SU-DHL-6 (cell line): ENCODE data around the gene WAPL.

ENCODE experiments used
- CTCF ChIP-seq: fragments of 200-600 bp; sonication (generic); IDR thresholded peaks from one replicate; pipeline ENCODE4 v1.5.1; 2017; ENCODE audit warnings: antibody characterized with exemption, mild to moderate bottlenecking, low read length, moderate library complexity; ENCODE audit not compliant: insufficient read depth, poor library complexity, severe bottlenecking
- EZH2phosphoT487 ChIP-seq: fragments of 200-600 bp; sonication (generic), shearing (Covaris generic); conservative IDR thresholded peaks from 2 replicates; pipeline ENCODE4 v1.6.1; 2018; ENCODE audit warnings: mild to moderate bottlenecking, antibody characterized with exemption, low read length, moderate library complexity, mixed read lengths

GRCh38 chr10:86489960-86490612, 31.5 kb downstream of the WAPL start:
- TF ChIP-seq CTCF: no peak
- no peak for TF ChIP-seq EZH2phosphoT487
